ENCODE data around the gene SNPH.

DNA sequence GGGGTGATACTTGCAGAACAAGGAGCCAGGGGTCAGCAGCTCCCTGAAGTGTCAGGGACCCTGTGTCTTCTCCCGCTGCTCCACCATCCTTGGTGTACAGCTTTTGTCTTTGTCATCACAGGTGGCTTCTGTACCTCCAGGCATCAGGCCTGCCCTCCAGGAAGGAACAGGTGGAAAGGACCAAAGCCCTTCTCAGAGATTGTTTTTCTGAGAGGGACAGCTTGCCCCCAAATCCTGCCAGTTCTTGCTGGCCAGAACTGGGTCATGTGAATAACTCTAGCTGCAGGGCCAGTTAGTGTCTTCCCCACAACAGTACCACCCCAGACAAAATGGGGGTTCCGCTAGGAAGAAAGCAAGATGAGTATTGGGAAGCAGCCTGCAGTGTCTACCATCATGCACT is 31.4 kb downstream of the SNPH start:
- TF ChIP-seq EZH2phosphoT487 (IDR thresholded peaks at IDR 0.05; ENCODE audit: insufficient read depth, low read depth) (no peak), EZH2 (IDR thresholded peaks at IDR 0.05; ENCODE audit: insufficient read depth, poor library complexity, severe bottlenecking) (no peak)

All from GM23248 (cell line).